Ascending aorta (tissue), 2 donors: ENCODE measurements around the gene CCDC9. TPM values are rescaled to one million over a fixed set of nuclear protein-coding genes. Genes with fewer than 3 reads are reported as not detected.
A peak's percentile ranks its signal among the peaks of the same experiment; 100 is the strongest.

Experiments
- DNase-seq, 2 donors: peaks; one replicate each; pipeline ENCODE4 v3.0.0-alpha.2; 2019; ENCODE audit warnings: low spot score in 2 of 2
- H3K27ac ChIP-seq, 2 donors: fragments of 200-600 bp; sonication (generic); one replicate each; pipeline ENCODE4 v1.5.1; 2016 to 2017; ENCODE audit warnings: mild to moderate bottlenecking in 1 of 2
- H3K27me3 ChIP-seq: fragments of 200-600 bp; sonication (generic); one replicate; pipeline ENCODE4 v1.5.1; 2017
- H3K36me3 ChIP-seq, 2 donors: fragments of 200-600 bp; sonication (generic); one replicate each; pipeline ENCODE4 v1.5.1; 2016
- H3K4me1 ChIP-seq, 2 donors: fragments of 200-600 bp; sonication (generic); one replicate each; pipeline ENCODE4 v1.5.1; 2016 to 2017; ENCODE audit warnings: mild to moderate bottlenecking in 1 of 2
- H3K4me3 ChIP-seq, 2 donors: fragments of 200-600 bp; sonication (generic); one replicate each; pipeline ENCODE4 v1.5.1; 2016 to 2017; ENCODE audit warnings: mild to moderate bottlenecking in 1 of 2
- H3K9me3 ChIP-seq, 2 donors: fragments of 200-600 bp; sonication (generic); one replicate each; pipeline ENCODE4 v1.5.1; 2016
- intact Hi-C: fragments of 100-400 bp; cut with DNase I; formaldehyde crosslinking; loops from one replicate; pipeline ENCODE4 v1.15.1; 2023
- total RNA-seq: library from RNA; depleted of rRNA; stranded (reverse); fragments of >200 nt; gene quantifications from one replicate; pipeline ENCODE4 v1.1.0, GENCODE V29; 2016
- TF ChIP-seq, protein P1 (sequence below), 3 experiments: fragments of 200-600 bp in 2 of 3; fragments of 450-650 bp in 1 of 3; sonication (generic) in 2 of 3; IDR thresholded peaks; one replicate each; pipeline ENCODE4 v1.5.1; 2016 to 2019; ENCODE audit warnings: antibody characterized with exemption in 3 of 3, mild to moderate bottlenecking in 1 of 3, moderate library complexity in 1 of 3

The CCDC9 gene
- total RNA-seq, 1 donor from 2014 or later: 45.3 TPM

DNA sequence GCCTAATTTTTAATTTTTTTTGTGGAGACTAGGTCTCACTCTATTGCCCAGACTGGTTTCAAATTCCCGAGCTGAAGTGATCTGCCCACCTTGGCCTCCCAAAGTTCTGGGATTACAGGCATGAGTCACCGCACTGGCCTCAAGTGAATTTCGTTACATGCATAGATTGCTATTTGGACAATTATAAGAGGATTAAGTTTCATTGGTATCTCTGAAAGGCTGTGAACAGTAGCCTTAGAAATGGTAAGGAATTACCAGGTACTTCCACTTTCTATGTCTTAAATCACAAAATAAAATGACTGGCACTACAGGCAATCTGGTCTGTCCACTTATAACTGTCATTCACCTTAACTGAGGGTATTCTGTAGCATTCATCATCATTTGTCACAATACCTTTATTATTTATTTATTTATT is 2.9 kb upstream of the CCDC9 start:
- H3K27me3 ChIP-seq: no peaks in the 10 kb centered on the region
- no peak for DNase-seq
- no peak overlapping the region for H3K4me3 ChIP-seq
- TF ChIP-seq, protein P1, sequence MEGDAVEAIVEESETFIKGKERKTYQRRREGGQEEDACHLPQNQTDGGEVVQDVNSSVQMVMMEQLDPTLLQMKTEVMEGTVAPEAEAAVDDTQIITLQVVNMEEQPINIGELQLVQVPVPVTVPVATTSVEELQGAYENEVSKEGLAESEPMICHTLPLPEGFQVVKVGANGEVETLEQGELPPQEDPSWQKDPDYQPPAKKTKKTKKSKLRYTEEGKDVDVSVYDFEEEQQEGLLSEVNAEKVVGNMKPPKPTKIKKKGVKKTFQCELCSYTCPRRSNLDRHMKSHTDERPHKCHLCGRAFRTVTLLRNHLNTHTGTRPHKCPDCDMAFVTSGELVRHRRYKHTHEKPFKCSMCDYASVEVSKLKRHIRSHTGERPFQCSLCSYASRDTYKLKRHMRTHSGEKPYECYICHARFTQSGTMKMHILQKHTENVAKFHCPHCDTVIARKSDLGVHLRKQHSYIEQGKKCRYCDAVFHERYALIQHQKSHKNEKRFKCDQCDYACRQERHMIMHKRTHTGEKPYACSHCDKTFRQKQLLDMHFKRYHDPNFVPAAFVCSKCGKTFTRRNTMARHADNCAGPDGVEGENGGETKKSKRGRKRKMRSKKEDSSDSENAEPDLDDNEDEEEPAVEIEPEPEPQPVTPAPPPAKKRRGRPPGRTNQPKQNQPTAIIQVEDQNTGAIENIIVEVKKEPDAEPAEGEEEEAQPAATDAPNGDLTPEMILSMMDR (IDR thresholded peaks at IDR 0.05): no peak
- H3K27ac ChIP-seq: no peak overlapping the region
- no peaks in the 10 kb centered on the region for H3K9me3 ChIP-seq
- peaks cover 0 to 17% of the 10 kb centered on the region in 2 donors for H3K4me1 ChIP-seq
- intact Hi-C loops: no loop called here
- H3K36me3 ChIP-seq: peaks cover 2 to 3% of the 10 kb centered on the region in 2 donors

DNA sequence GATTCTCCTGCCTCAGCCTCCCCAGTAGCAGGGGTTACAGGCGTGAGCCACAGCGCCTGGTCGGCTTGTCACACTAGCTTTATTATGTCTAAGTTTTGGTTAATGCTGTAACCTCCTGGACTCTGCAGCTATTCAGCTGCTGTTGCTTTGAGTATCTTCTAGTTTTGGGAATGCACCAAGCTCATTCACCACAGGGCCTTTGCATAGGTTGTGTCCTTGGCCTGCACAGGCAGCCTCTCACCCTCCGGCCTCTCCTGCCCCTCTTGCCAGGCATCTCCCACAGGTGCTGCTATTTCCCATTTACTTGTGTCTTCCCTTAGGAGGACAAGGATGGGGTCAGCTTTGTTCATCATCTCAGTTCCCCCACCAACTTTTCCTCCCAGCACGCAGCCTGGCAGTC is 2.4 kb upstream of the CCDC9 start:
- H3K27ac ChIP-seq: no peak overlapping the region
- no peak overlapping the region for H3K4me3 ChIP-seq
- peaks cover 0 to 22% of the 10 kb centered on the region in 2 donors for H3K4me1 ChIP-seq
- TF ChIP-seq, protein P1 (IDR thresholded peaks at IDR 0.05): no peak
- intact Hi-C loops: no loop called here
- peaks cover 7% of the 10 kb centered on the region in 2 donors for H3K36me3 ChIP-seq
- no peaks in the 10 kb centered on the region for H3K27me3 ChIP-seq
- no peaks in the 10 kb centered on the region for H3K9me3 ChIP-seq
- no peak for DNase-seq

DNA sequence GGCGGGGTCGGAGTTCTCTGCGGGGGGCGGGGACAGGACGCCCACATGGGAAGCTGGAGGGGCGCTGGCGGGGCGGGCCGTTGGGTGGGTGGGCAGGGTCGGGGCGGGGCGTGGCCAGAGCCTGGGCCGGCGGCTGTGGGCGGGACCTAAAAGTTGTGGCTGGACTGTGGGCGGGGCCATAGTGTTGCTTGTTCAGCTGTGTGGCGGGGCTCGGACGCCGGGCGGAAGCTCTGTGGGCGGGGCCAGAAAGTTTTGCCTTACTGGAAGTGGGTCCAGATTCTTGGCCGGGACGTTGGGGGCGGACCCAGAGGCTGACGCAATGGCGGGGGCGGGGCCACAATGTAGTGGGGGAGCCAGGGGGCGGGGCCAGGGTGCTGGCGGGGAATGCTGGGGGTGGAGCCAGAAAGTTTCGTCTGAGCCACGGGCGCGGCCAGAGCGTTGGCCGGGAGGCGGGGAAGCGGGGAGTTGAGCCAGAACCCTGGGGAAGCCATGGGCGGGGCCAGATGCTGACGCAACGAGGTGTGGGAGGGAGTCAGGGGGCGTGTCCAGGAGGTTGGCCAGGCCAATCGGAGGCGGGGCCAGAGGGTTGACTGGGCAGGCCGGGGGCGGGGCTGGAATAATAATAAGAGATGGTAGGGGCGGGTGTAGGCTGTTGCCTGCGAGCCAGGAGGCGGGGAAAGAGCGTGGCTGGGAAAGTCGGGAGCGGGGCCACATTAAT is 527 bp downstream of the CCDC9 start:
- DNase-seq: peak; percentile 99 to 100
- Histone ChIP-seq H3K4me1 (peaks cover 0 to 29% of the 10 kb centered on the region in 2 donors), H3K9me3 (no peaks in the 10 kb centered on the region), H3K36me3 (peaks cover 27 to 36% of the 10 kb centered on the region in 2 donors), H3K4me3 (peak overlapping the region; percentile 64 to 72), H3K27me3 (no peaks in the 10 kb centered on the region), H3K27ac (peak overlapping the region; percentile 96 to 98)
- TF ChIP-seq, protein P1 (IDR thresholded peaks at IDR 0.05): no peak
- intact Hi-C loops: loop anchor here (1.0 to 2.0 kb wide), 6 partner anchors 17 to 596 kb away; partner anchors contain the start of genes ARHGAP35, DACT3, INAFM1 and TMEM160

DNA sequence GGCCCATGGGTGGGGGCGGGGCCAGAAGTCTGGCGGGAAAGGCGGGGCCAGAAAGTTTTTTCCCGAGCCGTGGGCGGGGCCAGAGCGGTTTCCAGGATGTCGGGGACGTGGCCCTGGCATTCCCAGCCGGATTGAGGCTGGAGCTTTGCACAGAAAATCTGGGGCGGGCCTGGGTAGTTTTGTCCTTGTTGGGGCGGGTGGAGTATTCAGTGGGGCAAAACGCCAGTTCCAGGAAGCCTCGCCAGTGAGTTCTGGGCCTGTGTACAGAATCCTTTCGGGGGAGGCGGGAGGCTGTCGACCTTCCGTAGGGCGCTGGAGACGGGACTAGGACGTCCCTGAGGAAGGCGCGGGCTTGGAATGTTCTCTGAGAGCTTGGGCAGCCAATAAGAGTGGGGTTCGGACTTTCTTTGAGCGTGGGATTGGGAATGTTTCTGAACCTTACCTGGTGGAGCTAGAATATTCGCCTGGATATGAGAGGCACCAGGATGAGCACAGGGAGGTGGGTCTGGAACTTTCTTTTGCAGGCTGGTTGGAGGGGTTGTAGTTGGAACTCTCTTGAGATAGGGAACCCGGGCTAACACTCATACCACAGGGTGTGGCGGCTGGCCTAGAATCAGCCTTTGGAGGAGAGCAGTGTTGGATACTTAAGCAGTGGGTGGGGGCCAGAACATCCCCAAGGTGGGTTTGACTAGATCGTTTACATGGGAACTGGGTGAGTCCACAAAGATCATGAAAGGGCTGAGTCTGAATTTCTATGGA is 1.3 kb downstream of the CCDC9 start:
- DNase-seq: peak in 1 of 2 donors; percentile 79
- no peaks in the 10 kb centered on the region for H3K27me3 ChIP-seq
- intact Hi-C loops: loop anchor here (1.0 to 2.0 kb wide), 3 partner anchors 17 to 596 kb away; partner anchors contain the start of genes ARHGAP35, DACT3 and INAFM1
- H3K4me1 ChIP-seq: peaks cover 0 to 29% of the 10 kb centered on the region in 2 donors
- H3K9me3 ChIP-seq: no peaks in the 10 kb centered on the region
- peak overlapping the region; percentile 96 to 98 for H3K27ac ChIP-seq
- TF ChIP-seq, protein P1 (IDR thresholded peaks at IDR 0.05): no peak
- peaks cover 31 to 43% of the 10 kb centered on the region in 2 donors for H3K36me3 ChIP-seq
- peak overlapping the region; percentile 42 to 72 for H3K4me3 ChIP-seq

DNA sequence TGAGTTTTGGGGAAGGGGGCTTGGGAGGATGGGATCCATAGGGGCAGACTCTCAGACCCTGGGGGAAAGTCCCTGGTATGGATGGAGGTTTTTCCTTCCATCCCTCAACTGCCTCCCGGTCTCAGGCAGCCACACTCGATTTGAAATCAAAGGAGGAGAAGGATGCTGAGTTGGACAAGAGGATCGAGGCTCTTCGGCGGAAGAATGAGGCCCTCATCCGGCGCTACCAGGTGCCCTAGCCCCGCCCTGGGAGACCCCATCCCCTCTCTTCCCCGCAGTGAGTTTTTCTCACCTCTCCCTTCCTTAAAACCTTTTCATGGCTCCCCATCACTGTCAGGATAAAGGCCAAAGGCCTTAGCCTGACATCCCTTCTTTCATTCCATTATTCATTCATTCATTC is 2.1 kb downstream of the CCDC9 start:
- no peaks in the 10 kb centered on the region for H3K9me3 ChIP-seq
- peaks cover 0 to 29% of the 10 kb centered on the region in 2 donors for H3K4me1 ChIP-seq
- TF ChIP-seq, protein P1 (IDR thresholded peaks at IDR 0.05): no peak
- H3K36me3 ChIP-seq: peaks cover 37 to 52% of the 10 kb centered on the region in 2 donors
- peak overlapping the region; percentile 96 to 98 for H3K27ac ChIP-seq
- peak overlapping the region; percentile 42 to 72 for H3K4me3 ChIP-seq
- DNase-seq: no peak
- no peaks in the 10 kb centered on the region for H3K27me3 ChIP-seq
- intact Hi-C loops: no loop called here
